Left ventricle myocardium inferior (tissue), 1 donor: ENCODE measurements around the gene A2ML1. TPM values are rescaled to one million over a fixed set of nuclear protein-coding genes. Genes with fewer than 3 reads are reported as not detected.

Source experiments
- DNase-seq: peaks from one replicate; pipeline ENCODE4 v3.0.0-alpha.2; 2020
- H3K27ac ChIP-seq: fragments of 200-600 bp; replicated peaks from 2 replicates; pipeline ENCODE4 v1.8.0; 2021
- H3K27me3 ChIP-seq: fragments of 200-600 bp; 2 replicates; pipeline ENCODE4 v1.8.0; 2021; ENCODE audit warnings: low read depth
- H3K36me3 ChIP-seq: fragments of 200-600 bp; 2 replicates; pipeline ENCODE4 v1.8.0; 2021
- H3K4me1 ChIP-seq: fragments of 200-600 bp; 2 replicates; pipeline ENCODE4 v1.8.0; 2021
- H3K4me3 ChIP-seq: fragments of 200-600 bp; 2 replicates; pipeline ENCODE4 v1.8.0; 2021; ENCODE audit warnings: mild to moderate bottlenecking, moderate library complexity
- H3K9me3 ChIP-seq: fragments of 200-600 bp; replicated peaks from 2 replicates; pipeline ENCODE4 v1.8.0; 2021
- intact Hi-C: fragments of 100-400 bp; cut with micrococcal nuclease; formaldehyde crosslinking; loops from one replicate; pipeline ENCODE4 v1.11.0; 2022
- total RNA-seq: library from RNA; stranded (reverse); fragmentation: NEBNext Ultra II Directional; extraction: Animal tissue kit (Norgen Biotek cat#: 25700); gene quantifications from one replicate; pipeline ENCODE4 v1.2.1, GENCODE V29; 2021
- TF ChIP-seq, protein P1 (sequence below): fragments of 200-600 bp; IDR thresholded peaks from 2 replicates; pipeline ENCODE4 v1.8.0; 2021; ENCODE audit warnings: antibody characterized with exemption, mild to moderate bottlenecking, borderline replicate concordance
- donor health status: DM: no; HTN: yes; CAD: no; lungs with severe emphysema.

A2ML1 gene
- total RNA-seq, 1 donor from 2014 or later = not detected

- no peak overlapping the region for H3K4me3 ChIP-seq
- H3K36me3 ChIP-seq = no peaks in the 10 kb centered on the region
- TF ChIP-seq, protein P1, sequence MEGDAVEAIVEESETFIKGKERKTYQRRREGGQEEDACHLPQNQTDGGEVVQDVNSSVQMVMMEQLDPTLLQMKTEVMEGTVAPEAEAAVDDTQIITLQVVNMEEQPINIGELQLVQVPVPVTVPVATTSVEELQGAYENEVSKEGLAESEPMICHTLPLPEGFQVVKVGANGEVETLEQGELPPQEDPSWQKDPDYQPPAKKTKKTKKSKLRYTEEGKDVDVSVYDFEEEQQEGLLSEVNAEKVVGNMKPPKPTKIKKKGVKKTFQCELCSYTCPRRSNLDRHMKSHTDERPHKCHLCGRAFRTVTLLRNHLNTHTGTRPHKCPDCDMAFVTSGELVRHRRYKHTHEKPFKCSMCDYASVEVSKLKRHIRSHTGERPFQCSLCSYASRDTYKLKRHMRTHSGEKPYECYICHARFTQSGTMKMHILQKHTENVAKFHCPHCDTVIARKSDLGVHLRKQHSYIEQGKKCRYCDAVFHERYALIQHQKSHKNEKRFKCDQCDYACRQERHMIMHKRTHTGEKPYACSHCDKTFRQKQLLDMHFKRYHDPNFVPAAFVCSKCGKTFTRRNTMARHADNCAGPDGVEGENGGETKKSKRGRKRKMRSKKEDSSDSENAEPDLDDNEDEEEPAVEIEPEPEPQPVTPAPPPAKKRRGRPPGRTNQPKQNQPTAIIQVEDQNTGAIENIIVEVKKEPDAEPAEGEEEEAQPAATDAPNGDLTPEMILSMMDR = no peak
- no peaks in the 10 kb centered on the region for H3K9me3 ChIP-seq
- H3K27me3 ChIP-seq = no peaks in the 10 kb centered on the region
- H3K27ac ChIP-seq = peak overlapping the region; percentile 22
- peaks cover 24% of the 10 kb centered on the region for H3K4me1 ChIP-seq
- intact Hi-C loops = no loop called here
- DNase-seq = no peak
These were observed 85.1 kb downstream of the A2ML1 start for GRCh38 chr12:8907513-8907912.

- Histone ChIP-seq H3K27me3 (no peaks in the 10 kb centered on the region), H3K27ac (no peak overlapping the region), H3K9me3 (no peaks in the 10 kb centered on the region), H3K4me3 (no peak overlapping the region), H3K36me3 (no peaks in the 10 kb centered on the region), H3K4me1 (peaks cover 41% of the 10 kb centered on the region)
- intact Hi-C loops = loop anchor here (10.0 kb wide), 1 partner anchor 135 kb away; no protein-coding TSS in a partner anchor
- TF ChIP-seq, protein P1 = no peak
- DNase-seq = no peak
These were observed 87.3 kb downstream of the A2ML1 start for GRCh38 chr12:8909752-8910151.

DNA sequence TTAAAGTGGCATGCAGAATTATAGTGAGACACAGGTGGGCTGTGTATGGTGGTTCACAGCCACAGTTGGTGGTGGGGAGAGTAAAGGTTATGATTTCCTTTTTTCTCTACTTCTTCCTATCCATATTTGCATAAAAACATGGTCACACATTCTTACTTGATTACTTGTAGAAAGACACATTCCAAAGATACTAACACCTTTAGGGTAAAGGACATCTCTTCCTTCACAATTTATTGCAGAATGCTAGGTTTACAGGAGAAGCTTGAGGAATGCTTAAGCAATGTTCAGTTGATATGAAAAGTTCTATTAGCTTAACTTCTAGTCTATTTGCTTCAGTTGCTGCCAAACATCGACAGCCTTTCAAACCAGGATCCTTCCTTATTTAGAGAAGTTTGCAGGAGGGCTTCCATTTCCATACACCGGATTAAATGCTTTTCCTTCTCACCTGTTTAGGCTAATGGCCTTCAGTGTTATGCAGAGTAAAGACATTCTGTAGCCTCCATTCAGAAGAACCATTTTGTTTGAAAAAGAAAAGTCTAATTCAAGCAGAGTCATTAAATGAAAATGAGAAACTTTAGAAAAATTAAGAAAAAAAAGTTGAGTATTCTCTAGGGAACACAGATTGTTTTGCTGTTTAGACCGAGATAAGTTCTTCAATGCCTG, 89.3 kb downstream of the A2ML1 start:
- H3K27me3 ChIP-seq = no peaks in the 10 kb centered on the region
- no peaks in the 10 kb centered on the region for H3K9me3 ChIP-seq
- DNase-seq = no peak
- no peaks in the 10 kb centered on the region for H3K36me3 ChIP-seq
- H3K27ac ChIP-seq = peak overlapping the region; percentile 88
- TF ChIP-seq, protein P1 = no peak
- intact Hi-C loops = loop anchor here (10.0 kb wide), 1 partner anchor 133 kb away; no protein-coding TSS in a partner anchor
- H3K4me1 ChIP-seq = peaks cover 52% of the 10 kb centered on the region
- no peak overlapping the region for H3K4me3 ChIP-seq

GRCh38 chr12:8912914-8913313, 90.5 kb downstream of the A2ML1 start:
- H3K36me3 ChIP-seq = no peaks in the 10 kb centered on the region
- no peaks in the 10 kb centered on the region for H3K27me3 ChIP-seq
- H3K27ac ChIP-seq = peak overlapping the region; percentile 88
- H3K9me3 ChIP-seq = no peaks in the 10 kb centered on the region
- no peak for DNase-seq
- H3K4me3 ChIP-seq = peak overlapping the region; percentile 80
- intact Hi-C loops = loop anchor here (10.0 kb wide), 1 partner anchor 132 kb away; no protein-coding TSS in a partner anchor
- H3K4me1 ChIP-seq = peaks cover 52% of the 10 kb centered on the region
- TF ChIP-seq, protein P1 = no peak

GRCh38 chr12:8913702-8914032, 91.2 kb downstream of the A2ML1 start:
- TF ChIP-seq, protein P1 = no peak
- DNase-seq = no peak
- H3K27me3 ChIP-seq = no peaks in the 10 kb centered on the region
- H3K4me1 ChIP-seq = peaks cover 52% of the 10 kb centered on the region
- H3K9me3 ChIP-seq = no peaks in the 10 kb centered on the region
- H3K4me3 ChIP-seq = peak overlapping the region; percentile 80
- H3K27ac ChIP-seq = peak overlapping the region; percentile 88
- H3K36me3 ChIP-seq = peaks cover 2% of the 10 kb centered on the region
- intact Hi-C loops = loop anchor here (10.0 kb wide), 1 partner anchor 131 kb away; no protein-coding TSS in a partner anchor
